NCI-H1417 (cell line): ENCODE data around the gene CDRT15.
"Not testable (repeated sequence)": the region's sequence is repeated elsewhere in the genome, so short reads cannot be mapped to it uniquely, and the experiment has no call there.

Experiments used
- DNase-seq, 3 experiments: peaks; one replicate each; lab custom pipeline; 2025; lab: John Stamatoyannopoulos, UW

The CDRT15 gene

DNA sequence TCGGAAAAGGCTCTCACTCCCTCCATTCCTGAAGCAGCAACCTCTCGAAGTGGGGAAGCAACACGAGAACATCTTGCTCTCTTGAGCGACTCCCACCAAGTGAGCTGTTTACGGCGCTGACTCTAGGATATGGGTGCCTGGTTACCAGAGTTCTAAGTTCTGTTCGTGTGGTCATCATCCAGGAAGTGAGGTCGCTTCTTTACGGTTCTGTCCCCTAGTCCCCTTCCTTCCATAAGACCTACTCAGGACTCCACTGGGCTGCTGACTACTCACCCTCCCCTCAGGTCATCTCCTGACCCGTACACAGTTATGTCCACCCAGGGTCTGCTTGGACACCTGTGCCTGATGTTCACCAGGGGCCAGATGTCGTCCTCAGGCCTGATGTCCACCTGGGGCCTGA lies at the start of gene CDRT15:
Gene CDRT15 (minus strand): TSS at position 101 of the 400 bp plus-strand sequence. CDS start 29 bp downstream, at position 72.
- DNase-seq = not testable (repeated sequence)

DNA sequence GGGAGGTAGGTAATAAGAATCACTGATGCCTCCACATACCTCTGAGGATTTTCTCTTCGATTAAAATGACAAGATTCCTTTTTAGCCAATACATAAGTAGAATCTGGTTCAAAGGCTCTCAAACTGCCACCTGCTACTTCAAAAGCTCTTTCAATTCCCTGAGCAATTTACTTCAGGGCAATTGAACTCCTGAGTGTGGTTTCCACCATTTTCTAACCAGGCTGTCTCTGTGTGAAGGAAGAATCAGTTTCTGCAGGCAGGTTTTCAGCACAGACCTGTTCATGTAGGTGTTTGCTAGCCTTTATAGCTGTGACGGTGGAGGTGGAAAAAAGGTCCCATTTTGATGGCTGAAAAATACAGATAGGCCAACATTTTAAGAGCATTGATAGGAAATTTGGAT lies 46.1 kb upstream of the CDRT15 start:
- DNase-seq = peak in 2 of 3 experiments; percentile 11 to 76

DNA sequence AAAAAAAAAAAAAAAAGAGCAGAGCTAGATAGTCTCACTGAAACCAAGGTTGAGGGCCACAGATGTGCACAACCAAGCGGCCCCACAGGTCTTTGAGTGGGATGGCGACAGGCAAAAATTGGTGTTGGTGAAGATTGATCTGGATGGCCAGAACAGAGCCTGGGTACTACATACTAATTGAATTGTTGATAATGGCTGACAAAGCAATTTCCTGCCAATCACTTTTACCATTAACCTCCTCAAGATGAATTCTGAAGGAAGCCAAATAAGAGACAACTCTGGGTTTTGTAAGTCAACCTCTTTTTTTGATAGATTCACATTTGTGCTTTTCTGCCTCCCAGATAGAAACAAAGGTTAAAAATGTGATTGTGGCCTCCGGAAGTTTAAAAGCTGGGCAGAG lies 44.9 kb upstream of the CDRT15 start:
- no peak for DNase-seq

DNA sequence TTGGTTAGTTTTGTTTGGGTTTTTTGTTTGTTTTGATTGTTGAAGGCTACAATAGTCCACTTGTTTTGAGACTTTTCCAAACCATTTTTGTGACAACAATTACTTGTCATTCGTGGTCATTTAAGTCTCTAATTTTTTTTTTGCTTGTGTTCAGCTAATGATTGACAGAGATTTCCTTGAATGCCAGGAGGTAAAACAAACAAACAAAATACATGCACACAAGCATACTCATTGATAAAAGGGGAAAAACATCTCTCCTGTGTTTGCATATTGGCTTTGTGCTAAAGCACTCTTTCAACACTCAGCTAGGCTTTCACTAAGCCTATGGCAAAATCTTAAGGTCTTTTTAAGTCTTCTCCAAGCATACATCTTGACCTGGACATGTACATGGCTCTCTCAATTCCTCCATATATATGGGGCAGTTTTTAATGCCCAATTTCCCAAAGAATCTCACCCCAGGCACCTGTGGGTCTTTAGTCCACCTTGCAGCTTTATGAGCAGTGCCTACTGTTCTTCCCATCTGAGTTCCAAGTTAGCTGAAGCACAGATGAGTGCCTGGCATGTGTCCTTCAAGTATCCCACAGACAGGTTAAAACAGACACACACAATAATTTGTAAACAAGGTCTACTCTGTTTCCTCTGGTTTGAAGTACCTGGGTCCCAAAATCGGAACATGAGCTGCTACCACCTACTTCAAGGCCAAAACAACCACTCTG lies 40.0 kb upstream of the CDRT15 start:
- no peak for DNase-seq

DNA sequence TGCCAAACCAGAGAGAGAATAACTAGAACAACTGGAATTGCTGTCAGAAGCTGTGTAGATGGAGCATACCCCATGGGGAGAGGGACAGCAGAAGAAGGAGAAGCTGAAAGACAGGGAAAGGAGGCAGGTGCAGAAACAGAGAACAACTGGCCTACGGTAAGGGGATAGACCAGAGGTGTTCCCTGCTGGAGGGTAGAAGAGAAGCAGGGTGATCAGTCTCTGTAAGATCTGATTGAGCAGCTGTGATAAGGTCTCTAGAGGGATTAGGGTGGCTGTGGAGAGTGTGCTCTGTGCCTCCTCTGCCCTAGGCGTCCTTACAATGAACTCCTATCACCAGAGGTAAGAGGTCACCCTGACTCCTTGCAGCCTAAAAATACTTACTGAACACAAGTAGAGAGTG lies 33.8 kb upstream of the CDRT15 start:
- no peak for DNase-seq

DNA sequence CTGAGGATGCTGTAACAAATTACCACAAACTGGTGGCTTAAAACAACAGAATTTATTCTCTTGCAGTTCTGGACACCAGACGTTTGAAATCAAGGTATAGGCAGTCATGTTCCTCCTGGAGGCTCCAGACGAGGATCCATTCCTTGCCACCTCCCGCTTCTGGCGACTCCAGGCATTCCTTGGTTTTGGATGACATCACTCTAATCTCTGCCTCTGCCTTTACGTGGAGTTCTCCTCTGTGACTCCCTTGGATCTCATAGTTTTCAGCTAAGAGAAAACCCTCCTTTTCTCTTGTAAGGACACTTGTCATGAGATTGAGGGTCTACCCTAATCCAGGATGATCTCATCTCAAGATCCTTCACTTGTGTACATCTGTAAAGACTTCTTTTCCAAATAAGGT lies 32.8 kb upstream of the CDRT15 start:
- DNase-seq = no peak

DNA sequence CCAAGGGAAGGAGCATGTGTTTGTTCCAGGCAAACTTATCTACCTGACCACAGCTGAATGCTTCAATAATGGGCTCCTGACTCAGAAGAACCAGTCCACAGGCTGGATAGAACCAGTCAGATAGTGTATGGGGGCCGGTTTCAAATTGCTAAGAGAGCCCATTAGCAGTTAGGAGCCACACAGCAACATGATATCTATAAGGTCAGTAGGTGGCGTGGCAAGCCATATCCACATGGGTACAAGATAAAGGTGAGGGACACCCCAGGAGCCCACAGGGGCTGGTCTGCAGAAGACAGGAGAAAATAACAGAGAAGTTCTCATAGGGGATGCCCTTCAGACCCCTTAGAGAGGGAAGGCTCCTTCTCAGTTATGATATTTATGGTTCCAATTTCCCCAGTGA lies 31.6 kb upstream of the CDRT15 start:
- DNase-seq = no peak

DNA sequence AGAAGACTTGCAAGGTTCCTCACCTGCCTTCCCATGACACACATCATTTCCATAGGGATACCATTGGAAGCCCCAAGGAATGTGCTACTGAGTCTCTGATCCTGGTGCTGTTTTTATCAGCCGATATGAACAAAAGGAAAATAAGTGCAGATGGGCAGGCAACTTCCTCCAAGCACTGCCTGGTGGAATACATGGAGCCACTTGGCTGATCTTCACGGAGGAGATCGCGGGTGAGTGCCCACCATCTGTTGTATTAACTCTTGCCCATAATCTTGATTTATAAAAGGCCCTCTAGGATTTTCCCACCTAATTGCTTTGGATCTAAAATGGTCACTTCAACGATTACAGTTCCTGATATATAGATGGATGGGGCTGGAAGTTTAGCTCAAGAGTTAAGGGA lies 24.7 kb upstream of the CDRT15 start:
- no peak for DNase-seq

DNA sequence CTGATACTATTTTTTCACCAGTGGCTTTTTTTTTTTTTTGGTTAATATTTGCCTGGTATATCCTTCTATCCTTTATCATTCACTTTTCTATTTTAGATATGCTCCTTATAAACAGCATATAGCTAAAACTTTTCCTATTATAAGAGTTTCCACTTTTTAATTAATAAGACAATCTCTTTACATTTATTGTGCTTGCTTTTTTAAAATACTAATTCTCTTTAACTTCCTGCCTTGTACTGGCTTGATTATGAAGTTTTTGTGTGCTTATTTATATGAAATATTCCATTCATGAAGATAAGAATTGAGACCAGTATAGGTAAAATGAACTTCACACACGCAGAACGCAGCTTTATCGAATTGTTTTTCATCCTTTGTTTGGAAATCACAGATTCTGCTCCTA lies 9.0 kb upstream of the CDRT15 start:
- no peak for DNase-seq

DNA sequence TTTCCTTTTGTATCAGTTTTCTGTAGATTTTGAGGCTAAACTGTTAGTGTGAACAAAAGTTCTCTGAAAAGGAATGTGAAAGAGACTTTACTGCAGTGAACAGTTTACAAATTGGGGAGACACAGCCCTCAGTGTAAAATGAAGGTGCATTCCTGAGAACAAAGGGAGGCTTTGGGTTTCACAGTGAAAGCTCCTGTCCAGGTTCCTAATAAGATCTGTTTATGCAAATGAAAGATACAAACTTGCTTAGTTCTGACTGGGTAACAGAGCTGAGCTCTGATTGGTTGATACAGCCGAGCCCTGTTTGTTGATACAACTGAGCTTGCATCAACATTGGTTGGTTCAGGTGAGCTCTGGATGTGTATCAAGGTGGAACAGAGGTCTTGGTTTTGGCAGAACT lies 8.3 kb upstream of the CDRT15 start:
- DNase-seq = no peak

DNA sequence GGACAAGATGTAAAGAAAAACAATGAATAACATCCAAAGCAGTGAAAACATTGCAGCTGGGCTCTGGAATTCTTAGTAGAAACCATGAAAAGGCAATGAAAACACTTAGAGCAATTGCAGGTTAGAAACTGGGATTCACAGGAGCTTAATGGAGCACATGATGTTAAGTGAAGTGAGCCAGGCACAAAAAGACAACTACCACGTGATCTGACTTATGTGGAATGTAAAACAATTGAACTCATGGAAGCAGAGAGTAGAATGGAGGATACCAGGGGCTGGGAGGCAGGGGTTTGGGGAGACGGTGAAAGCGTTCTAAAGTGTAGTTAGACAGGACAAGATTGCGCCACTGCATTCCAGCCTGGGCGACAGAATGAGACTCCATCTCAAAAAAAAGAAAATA lies 2.6 kb upstream of the CDRT15 start:
- DNase-seq = not testable (repeated sequence)

DNA sequence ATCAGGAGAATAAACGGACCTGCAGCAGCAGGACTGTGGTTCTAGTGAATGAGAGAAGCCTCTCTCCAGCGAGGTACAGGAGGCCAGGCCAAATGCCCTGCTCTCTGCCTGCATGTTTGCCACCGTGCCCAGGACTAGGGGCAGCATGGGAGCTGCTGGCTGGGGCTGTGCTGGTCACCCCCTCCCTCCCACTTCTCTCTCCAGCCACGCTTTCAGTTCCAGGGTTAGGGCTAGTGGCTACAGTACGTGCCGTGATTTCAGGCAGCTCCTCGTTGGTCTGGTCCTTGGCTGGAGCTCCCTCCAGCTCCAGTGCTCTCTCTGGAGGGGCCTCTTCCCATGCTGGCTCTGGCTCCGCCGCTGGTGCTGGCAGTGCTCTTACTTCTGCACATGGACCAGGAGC lies 630 bp downstream of the CDRT15 start:
- not testable (repeated sequence) for DNase-seq

DNA sequence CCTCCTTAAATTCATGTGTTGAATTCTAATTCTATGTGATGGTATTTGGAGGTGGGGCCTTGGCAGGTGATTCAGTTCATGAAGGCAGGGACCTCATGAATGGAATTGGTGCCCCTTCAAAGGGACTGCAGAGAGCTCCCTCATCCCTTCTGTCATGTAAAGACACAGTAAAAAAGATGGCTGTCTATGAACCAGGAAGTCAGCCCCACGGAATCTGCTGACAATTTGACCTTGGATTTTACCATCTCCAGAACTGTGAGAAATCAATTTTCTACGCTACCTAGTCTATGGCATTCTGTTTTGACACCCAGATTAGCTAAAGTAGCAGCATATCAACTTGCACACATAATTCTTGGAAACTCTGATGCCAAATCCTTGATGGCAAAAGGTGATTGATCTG lies 1.6 kb downstream of the CDRT15 start:
- DNase-seq = not testable (repeated sequence)

DNA sequence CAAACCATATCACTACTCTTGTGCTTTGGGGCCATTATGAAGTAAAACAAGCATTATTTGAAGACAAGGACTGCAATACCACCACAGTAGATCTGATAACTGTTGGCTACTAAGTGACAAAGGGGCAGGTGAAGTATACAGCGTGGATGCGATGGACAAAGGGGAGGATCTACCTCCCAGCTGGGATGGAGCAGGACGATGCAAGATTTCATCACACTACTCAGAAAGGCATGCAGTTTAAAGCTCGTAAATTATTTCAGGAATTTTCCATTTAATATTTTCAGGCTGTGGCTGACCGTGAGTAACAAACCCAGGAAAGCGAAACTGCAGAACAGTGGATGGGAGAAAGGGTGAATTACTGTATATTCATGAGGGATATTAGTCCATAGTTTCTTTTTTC lies 5.5 kb downstream of the CDRT15 start:
- not testable (repeated sequence) for DNase-seq

DNA sequence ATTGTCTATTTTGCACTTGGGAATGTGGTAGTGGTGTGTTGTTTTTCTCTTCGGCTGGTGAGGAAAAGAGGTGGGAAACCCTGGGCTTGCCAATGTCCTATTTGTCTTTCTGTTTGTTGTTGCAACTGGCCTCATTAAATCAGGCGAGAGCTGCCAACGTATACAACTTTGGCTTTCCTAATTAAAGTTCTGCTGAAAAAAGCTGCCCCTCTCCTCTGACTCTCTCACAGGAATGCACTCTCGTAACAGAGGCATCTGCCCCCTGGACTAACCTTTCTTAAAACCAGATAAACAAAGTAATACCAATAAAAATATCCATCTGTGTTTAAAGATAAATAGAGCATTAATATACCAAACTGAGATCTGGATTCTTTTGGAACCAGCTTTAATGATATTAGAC lies 7.8 kb downstream of the CDRT15 start:
- DNase-seq = no peak

DNA sequence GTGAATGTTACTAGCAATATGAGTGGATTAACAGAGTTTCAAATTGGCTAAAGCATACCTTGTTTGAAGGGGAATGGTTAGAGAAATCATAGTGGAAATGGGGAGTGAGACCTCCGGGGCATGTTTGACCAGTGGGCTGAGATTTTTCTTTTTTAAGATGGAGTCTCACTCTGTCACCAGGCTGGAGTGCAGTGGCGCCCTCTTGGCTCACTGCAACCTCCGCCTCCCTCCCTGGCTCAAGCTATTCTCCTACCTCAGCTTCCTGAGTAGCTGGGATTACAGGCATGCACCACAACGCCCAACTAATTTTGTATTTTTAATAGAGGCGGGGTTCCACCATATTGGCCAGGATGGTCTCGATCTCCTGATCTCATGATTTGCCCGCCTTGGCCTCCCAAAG lies 9.6 kb downstream of the CDRT15 start:
- DNase-seq = no peak

DNA sequence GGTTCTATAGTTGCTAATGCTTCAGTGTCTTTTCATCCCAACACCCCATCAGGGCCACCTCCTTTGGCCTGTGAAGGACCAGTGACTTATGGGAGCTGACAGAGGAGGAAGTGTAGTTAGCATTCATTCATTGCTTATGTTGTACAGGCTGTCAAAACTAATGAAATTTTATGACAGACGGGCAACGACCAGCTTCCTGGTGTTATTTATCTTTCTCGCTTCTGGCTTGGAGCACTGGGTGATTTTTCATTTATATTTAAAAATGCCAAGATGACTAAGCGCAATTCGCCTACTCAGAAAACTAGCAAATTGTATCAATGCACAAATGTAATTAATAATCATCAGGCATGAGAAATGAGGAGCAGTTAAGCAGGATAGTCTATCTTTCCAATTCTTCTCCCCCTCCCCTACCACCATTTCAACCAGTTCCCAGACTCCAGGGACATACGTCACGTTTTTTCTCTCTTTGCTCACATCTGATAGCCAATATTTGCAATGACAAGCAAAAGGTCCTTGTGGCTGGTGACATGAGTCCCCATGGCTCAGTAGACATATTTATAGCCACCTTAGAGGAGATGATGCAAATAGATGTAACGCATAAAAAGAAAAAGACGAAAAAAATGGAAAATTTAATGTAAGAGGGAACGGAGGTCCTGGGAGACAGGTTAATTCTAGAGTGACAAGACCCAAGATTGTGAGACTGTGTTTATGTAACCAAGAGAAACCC lies 11.2 kb downstream of the CDRT15 start:
- DNase-seq = no peak

DNA sequence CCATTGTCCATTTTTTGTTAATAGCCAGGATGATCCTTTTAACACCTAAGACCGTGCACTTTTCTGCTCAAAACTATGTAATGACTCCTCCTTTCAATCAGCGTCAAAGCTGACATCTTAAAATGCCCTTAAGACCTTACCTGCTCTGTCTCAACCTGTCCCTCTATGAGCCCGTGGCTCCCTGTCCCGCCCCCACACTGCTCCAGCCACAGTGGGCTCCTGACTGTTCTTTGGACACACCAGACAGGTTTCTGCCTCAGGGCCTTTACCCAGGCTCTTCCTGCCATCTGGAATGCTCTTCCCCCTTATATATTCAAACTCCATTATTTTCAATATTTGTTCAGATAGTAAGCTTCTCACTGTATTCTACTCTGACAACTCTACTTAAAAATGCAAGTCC lies 14.1 kb downstream of the CDRT15 start:
- DNase-seq = no peak

DNA sequence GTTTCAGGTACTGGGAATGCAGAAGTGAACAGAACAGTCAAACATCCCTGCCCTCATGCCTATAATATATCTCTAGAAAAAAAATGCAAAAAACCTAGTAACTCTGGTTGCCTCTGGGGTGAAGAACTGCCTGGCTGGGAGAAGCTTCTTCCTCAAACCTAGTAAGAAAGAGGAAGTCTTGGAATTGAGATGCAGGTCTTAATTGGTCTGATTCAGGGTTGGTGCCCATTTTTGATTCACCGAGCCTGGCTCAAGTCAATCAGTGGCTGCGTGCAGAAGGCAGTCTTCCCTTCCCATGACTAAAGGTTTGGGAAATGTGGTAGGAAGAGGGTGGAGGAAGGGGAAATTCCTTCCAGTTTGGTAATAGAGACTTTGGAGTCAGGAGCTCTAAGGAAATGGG lies 22.4 kb downstream of the CDRT15 start:
- no peak for DNase-seq

DNA sequence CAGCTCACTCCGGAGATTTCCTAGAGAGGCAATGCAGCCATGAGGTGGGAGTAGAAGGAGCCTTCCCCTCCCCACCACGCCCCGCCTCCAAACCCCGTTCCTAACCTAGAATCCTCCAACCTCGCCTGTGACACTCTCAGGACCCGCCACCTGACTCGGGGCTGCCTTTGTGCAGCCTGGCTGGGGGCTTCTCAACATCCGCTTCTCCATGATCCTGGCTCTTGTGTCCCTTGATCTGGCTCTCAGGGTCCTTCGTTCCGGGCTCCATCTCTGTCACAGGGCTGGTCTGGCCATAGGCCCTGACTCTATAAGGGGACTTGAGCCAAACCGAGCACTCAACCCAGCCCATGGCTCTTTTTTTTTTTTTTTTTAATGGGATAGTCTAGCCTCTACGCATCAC lies 24.3 kb downstream of the CDRT15 start:
- DNase-seq = no peak

DNA sequence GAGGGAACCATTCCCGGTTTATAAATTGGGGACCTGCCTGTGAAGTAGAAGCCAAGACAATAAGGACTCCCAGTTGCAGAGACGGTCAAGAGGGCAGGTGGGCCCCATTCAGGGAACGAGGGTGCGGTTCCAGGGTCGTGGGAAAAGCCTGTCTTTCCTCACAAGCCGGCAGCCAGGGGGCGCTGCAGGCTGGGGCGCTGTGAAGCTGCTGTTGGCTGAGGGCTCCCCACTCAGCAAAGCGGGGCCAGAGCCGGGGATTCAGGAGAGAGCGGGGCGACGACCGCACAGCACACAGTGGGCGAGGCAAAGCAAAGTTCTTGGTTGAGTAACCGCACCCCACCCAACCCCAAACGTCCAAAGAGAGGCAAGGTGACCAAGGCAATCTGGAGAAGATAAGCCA lies 24.9 kb downstream of the CDRT15 start:
- DNase-seq = no peak

DNA sequence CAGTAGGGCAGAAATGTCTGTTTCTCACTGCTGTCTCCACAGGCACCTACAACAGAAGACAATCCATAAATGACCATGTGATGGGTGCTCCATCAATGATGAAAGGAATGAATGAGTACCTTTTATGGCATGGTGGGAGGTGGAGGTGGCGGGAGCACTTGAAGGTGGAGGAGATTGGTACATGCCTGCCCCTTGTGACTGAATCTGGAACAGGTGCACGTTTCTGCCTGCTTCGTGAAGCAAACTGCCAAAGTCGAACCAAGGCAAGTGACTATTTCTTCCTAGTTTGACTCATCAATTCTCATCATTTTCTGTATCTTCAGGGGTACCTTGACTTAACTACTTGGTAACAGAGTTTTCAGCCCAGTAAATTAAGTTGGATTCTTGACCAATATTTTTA lies 25.4 kb downstream of the CDRT15 start:
- DNase-seq = no peak

DNA sequence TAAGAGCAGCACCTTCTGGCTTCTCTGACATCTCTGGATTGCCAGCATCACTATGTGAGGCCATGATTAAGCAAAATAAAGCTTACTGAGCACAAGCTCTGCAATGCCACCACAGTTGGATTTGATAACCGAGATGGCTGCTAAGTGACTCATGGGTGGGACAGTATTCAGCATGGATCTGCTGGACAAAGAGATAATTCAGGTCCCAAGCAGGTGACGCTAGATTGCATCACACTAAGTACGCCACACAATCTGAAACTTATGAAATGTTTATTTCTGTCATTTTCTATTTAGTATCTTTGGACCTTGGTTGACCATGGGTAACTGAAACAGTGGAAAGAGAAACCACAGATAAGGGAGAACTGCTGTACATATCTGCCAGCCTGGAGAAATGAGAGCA lies 27.4 kb downstream of the CDRT15 start:
- no peak for DNase-seq

DNA sequence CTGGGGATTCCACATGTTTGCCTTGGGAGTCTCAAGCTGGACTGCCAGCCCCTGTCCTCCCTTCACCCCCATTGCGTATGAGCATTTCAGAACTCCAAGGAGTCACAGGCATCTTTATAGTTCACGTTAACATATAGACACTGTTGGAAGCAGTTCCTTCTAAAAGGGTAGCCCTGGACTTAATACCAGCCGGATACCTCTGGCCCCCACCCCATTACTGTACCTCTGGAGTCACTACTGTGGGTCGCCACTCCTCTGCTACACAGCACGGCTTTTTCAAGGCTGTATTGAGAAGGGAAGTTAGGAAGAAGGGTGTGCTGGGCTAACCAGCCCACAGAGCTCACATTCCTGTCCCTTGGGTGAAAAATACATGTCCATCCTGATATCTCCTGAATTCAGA lies 28.9 kb downstream of the CDRT15 start:
- no peak for DNase-seq
